WTC11 (cell line): ENCODE data around the gene ADPRS. TPM values are rescaled to one million over a fixed set of nuclear protein-coding genes. Genes with fewer than 3 reads are reported as not detected.

Source experiments
- ATAC-seq: fragments of 200-7000 bp; cut with Tn5 transposase; 2 replicates; pipeline ENCODE4 v1.10.0; 2021; ENCODE audit warnings: mild to moderate bottlenecking, moderate library complexity
- CTCF ChIA-PET: fragments of 300-600 bp; sonication (Branson Sonifier 250); formaldehyde crosslinking; loops from one replicate; lab custom pipeline; 2021; ENCODE audit warnings: antibody characterized with exemption; lab: Charles Lee
- POLR2A ChIA-PET: fragments of 350-600 bp; sonication (Branson Sonifier 250); formaldehyde crosslinking; loops from one replicate; lab custom pipeline; 2021; ENCODE audit warnings: antibody characterized with exemption; lab: Charles Lee
- DNase-seq: peaks from one replicate; pipeline ENCODE4 v3.0.0; 2021; ENCODE audit warnings: low spot score
- H3K27ac Mint-ChIP-seq: 2 replicates; pipeline ENCODE4 v1.8.0; 2021; ENCODE audit warnings: mixed read lengths
- H3K27me3 Mint-ChIP-seq: 2 replicates; pipeline ENCODE4 v1.8.0; 2021; ENCODE audit warnings: low read depth, mild to moderate bottlenecking, moderate library complexity, mixed read lengths
- H3K36me3 Mint-ChIP-seq: 2 replicates; pipeline ENCODE4 v1.8.0; 2021; ENCODE audit warnings: mixed read lengths
- H3K4me1 Mint-ChIP-seq: 2 replicates; pipeline ENCODE4 v1.8.0; 2022; ENCODE audit warnings: mixed read lengths
- H3K4me3 Mint-ChIP-seq: 2 replicates; pipeline ENCODE4 v1.8.0; 2021; ENCODE audit warnings: mild to moderate bottlenecking, moderate library complexity, mixed read lengths
- H3K9me3 Mint-ChIP-seq: 2 replicates; pipeline ENCODE4 v1.8.0; 2021; ENCODE audit warnings: mixed read lengths
- ATF1 ChIP-seq: sonication (generic); formaldehyde crosslinking; IDR thresholded peaks from 2 replicates; pipeline ENCODE4 v1.8.1; 2023; ENCODE audit warnings: mild to moderate bottlenecking, moderate library complexity, missing genetic modification reagents
- EMX1 ChIP-seq: fragments of 250-450 bp; sonication (Bioruptor Pico); IDR thresholded peaks from 2 replicates; pipeline ENCODE4 v1.8.0; 2021; ENCODE audit warnings: mild to moderate bottlenecking
- GABPB1 ChIP-seq: sonication (generic); formaldehyde crosslinking; IDR thresholded peaks from 2 replicates; pipeline ENCODE4 v1.8.1; 2023; ENCODE audit warnings: mild to moderate bottlenecking, missing genetic modification reagents
- KAT7 ChIP-seq: sonication (generic); formaldehyde crosslinking; IDR thresholded peaks from 2 replicates; pipeline ENCODE4 v1.8.1; 2023; ENCODE audit warnings: missing genetic modification reagents, mild to moderate bottlenecking, borderline replicate concordance
- NFE2L1 ChIP-seq: sonication (generic); formaldehyde crosslinking; IDR thresholded peaks from 2 replicates; pipeline ENCODE4 v1.8.1; 2023; ENCODE audit warnings: missing genetic modification reagents
- NR2C2 ChIP-seq: sonication (generic); formaldehyde crosslinking; IDR thresholded peaks from 2 replicates; pipeline ENCODE4 v1.8.0; 2022; ENCODE audit warnings: mild to moderate bottlenecking, missing genetic modification reagents
- NR3C1 ChIP-seq: sonication (generic); formaldehyde crosslinking; conservative IDR thresholded peaks from 2 replicates; pipeline ENCODE4 v1.8.1; 2023; ENCODE audit warnings: low read depth, mild to moderate bottlenecking, missing genetic modification reagents
- OVOL2 ChIP-seq: fragments of 250-450 bp; sonication (Bioruptor Pico); IDR thresholded peaks from 2 replicates; pipeline ENCODE4 v1.9.0; 2021; ENCODE audit warnings: mild to moderate bottlenecking, borderline replicate concordance
- RORB ChIP-seq: fragments of 250-450 bp; sonication (Bioruptor Pico); IDR thresholded peaks from 2 replicates; pipeline ENCODE4 v1.9.0; 2021; ENCODE audit warnings: mild to moderate bottlenecking
- ZNF138 ChIP-seq: sonication (generic); formaldehyde crosslinking; conservative IDR thresholded peaks from 2 replicates; pipeline ENCODE4 v1.8.1; 2022; ENCODE audit warnings: mild to moderate bottlenecking, moderate library complexity, missing genetic modification reagents
- total RNA-seq: library from RNA; stranded (reverse); gene quantifications from 3 replicates; pipeline ENCODE4 v1.2.3, GENCODE V29; 2021
- TF ChIP-seq, protein P1 (sequence below): sonication (generic); formaldehyde crosslinking; IDR thresholded peaks from 2 replicates; pipeline ENCODE4 v1.8.1; 2022; ENCODE audit warnings: missing genetic modification reagents, borderline replicate concordance
- TF ChIP-seq, protein P2 (sequence below): fragments of 250-450 bp; sonication (Bioruptor Pico); IDR thresholded peaks from 2 replicates; pipeline ENCODE4 v1.8.0; 2021; ENCODE audit warnings: mild to moderate bottlenecking
- TF ChIP-seq, protein P3 (sequence below): sonication (generic); formaldehyde crosslinking; conservative IDR thresholded peaks from 2 replicates; pipeline ENCODE4 v1.8.1; 2023; ENCODE audit warnings: mild to moderate bottlenecking, low read depth, missing genetic modification reagents, moderate library complexity
- TF ChIP-seq, protein P4 (sequence below): fragments of 250-450 bp; sonication (Bioruptor Pico); IDR thresholded peaks from 2 replicates; pipeline ENCODE4 v1.9.0; 2021; ENCODE audit warnings: mild to moderate bottlenecking
- TF ChIP-seq, protein P5 (sequence below): sonication (generic); formaldehyde crosslinking; IDR thresholded peaks from 2 replicates; pipeline ENCODE4 v1.8.0; 2022; ENCODE audit warnings: mild to moderate bottlenecking, missing genetic modification reagents
- TF ChIP-seq, protein P6 (sequence below): sonication (generic); formaldehyde crosslinking; IDR thresholded peaks from 2 replicates; pipeline ENCODE4 v1.8.1; 2022; ENCODE audit warnings: low read depth, mild to moderate bottlenecking, moderate library complexity, missing genetic modification reagents, borderline replicate concordance
- TF ChIP-seq, protein P7 (sequence below): sonication (generic); formaldehyde crosslinking; IDR thresholded peaks from 2 replicates; pipeline ENCODE4 v1.8.1; 2023; ENCODE audit warnings: mild to moderate bottlenecking, missing genetic modification reagents
- TF ChIP-seq, protein P8 (sequence below): sonication (generic); formaldehyde crosslinking; IDR thresholded peaks from 2 replicates; pipeline ENCODE4 v1.8.1; 2023; ENCODE audit warnings: mild to moderate bottlenecking, missing genetic modification reagents

Gene ADPRS
- total RNA-seq, 1 experiment from 2014 or later = 32.7 TPM

DNA sequence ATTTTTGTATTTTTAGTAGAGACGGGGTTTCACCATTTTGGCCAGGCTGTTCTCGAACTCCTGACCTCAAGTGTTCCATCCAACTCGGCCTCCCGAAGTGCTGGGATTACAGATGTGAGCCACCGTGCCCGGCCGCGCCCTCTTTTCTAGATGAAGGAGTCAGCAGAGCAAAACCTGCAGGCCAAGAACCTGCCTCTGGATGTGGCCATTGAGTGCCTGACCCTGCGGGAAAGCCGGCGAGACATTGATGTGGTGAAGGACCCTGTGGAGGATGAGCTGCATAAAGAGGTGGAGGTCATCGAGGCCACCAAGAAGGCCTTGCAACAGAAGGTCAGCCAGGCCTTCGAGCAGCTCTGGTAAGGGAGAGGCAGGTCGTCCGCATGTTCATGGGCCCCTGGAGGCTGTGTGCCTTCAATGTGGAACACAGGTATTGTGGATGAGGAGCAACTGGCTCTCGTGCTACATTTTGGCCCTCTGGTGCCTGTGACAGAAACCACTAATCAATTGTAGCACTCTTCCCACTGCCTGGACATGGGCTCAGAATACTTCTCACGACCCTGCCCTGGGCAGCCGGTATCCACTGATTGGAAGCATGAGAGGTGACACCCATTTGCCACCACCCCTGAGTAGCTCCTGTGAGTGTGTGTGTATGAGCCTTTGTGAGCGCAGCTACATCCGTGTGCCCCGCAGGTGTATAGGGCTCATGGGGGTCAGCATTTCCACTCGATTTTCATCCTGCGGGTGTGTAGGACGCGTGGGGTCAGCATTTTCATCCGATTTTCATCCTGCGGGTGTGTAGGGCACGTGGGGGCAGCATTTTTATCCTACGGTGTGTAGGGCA, 2.8 kb upstream of the ADPRS start:
- peaks cover 2% of the 10 kb centered on the region for H3K27me3 Mint-ChIP-seq
- peaks cover 2% of the 10 kb centered on the region for H3K36me3 Mint-ChIP-seq
- H3K27ac Mint-ChIP-seq = no peak overlapping the region
- ChIA-PET POLR2A (no interaction called here), CTCF (interaction anchor here (1.0 to 2.3 kb wide), 5 partner anchors 11 to 214 kb away, joined by 3 to 12 read pairs (median 4); no protein-coding TSS in a partner anchor)
- no peaks in the 10 kb centered on the region for H3K9me3 Mint-ChIP-seq
- ATAC-seq (no peak), DNase-seq (peak; percentile 12)
- no peak overlapping the region for H3K4me3 Mint-ChIP-seq
- no peak for TF ChIP-seq EMX1 (CRISPR knock-in tag)
- TF ChIP-seq, protein P1, sequence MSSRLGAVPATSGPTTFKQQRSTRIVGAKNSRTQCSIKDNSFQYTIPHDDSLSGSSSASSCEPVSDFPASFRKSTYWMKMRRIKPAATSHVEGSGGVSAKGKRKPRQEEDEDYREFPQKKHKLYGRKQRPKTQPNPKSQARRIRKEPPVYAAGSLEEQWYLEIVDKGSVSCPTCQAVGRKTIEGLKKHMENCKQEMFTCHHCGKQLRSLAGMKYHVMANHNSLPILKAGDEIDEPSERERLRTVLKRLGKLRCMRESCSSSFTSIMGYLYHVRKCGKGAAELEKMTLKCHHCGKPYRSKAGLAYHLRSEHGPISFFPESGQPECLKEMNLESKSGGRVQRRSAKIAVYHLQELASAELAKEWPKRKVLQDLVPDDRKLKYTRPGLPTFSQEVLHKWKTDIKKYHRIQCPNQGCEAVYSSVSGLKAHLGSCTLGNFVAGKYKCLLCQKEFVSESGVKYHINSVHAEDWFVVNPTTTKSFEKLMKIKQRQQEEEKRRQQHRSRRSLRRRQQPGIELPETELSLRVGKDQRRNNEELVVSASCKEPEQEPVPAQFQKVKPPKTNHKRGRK (CRISPR knock-in tag) = no peak
- TF ChIP-seq, protein P2, sequence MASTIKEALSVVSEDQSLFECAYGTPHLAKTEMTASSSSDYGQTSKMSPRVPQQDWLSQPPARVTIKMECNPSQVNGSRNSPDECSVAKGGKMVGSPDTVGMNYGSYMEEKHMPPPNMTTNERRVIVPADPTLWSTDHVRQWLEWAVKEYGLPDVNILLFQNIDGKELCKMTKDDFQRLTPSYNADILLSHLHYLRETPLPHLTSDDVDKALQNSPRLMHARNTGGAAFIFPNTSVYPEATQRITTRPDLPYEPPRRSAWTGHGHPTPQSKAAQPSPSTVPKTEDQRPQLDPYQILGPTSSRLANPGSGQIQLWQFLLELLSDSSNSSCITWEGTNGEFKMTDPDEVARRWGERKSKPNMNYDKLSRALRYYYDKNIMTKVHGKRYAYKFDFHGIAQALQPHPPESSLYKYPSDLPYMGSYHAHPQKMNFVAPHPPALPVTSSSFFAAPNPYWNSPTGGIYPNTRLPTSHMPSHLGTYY (CRISPR knock-in tag) = no peak
- TF ChIP-seq ATF1 (CRISPR knock-in tag) = no peak
- no peak for TF ChIP-seq KAT7 (CRISPR knock-in tag)
- TF ChIP-seq, protein P3, sequence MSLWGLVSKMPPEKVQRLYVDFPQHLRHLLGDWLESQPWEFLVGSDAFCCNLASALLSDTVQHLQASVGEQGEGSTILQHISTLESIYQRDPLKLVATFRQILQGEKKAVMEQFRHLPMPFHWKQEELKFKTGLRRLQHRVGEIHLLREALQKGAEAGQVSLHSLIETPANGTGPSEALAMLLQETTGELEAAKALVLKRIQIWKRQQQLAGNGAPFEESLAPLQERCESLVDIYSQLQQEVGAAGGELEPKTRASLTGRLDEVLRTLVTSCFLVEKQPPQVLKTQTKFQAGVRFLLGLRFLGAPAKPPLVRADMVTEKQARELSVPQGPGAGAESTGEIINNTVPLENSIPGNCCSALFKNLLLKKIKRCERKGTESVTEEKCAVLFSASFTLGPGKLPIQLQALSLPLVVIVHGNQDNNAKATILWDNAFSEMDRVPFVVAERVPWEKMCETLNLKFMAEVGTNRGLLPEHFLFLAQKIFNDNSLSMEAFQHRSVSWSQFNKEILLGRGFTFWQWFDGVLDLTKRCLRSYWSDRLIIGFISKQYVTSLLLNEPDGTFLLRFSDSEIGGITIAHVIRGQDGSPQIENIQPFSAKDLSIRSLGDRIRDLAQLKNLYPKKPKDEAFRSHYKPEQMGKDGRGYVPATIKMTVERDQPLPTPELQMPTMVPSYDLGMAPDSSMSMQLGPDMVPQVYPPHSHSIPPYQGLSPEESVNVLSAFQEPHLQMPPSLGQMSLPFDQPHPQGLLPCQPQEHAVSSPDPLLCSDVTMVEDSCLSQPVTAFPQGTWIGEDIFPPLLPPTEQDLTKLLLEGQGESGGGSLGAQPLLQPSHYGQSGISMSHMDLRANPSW = no peak
- TF ChIP-seq NR2C2 (CRISPR knock-in tag) = no peak
- TF ChIP-seq NFE2L1 (CRISPR knock-in tag) = no peak
- TF ChIP-seq, protein P4, sequence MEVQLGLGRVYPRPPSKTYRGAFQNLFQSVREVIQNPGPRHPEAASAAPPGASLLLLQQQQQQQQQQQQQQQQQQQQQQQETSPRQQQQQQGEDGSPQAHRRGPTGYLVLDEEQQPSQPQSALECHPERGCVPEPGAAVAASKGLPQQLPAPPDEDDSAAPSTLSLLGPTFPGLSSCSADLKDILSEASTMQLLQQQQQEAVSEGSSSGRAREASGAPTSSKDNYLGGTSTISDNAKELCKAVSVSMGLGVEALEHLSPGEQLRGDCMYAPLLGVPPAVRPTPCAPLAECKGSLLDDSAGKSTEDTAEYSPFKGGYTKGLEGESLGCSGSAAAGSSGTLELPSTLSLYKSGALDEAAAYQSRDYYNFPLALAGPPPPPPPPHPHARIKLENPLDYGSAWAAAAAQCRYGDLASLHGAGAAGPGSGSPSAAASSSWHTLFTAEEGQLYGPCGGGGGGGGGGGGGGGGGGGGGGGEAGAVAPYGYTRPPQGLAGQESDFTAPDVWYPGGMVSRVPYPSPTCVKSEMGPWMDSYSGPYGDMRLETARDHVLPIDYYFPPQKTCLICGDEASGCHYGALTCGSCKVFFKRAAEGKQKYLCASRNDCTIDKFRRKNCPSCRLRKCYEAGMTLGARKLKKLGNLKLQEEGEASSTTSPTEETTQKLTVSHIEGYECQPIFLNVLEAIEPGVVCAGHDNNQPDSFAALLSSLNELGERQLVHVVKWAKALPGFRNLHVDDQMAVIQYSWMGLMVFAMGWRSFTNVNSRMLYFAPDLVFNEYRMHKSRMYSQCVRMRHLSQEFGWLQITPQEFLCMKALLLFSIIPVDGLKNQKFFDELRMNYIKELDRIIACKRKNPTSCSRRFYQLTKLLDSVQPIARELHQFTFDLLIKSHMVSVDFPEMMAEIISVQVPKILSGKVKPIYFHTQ (CRISPR knock-in tag) = no peak
- TF ChIP-seq NR3C1 (CRISPR knock-in tag) = no peak
- no peak for TF ChIP-seq OVOL2 (CRISPR knock-in tag)
- TF ChIP-seq, protein P5, sequence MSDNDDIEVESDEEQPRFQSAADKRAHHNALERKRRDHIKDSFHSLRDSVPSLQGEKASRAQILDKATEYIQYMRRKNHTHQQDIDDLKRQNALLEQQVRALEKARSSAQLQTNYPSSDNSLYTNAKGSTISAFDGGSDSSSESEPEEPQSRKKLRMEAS = no peak
- peaks cover 19% of the 10 kb centered on the region for H3K4me1 Mint-ChIP-seq

DNA sequence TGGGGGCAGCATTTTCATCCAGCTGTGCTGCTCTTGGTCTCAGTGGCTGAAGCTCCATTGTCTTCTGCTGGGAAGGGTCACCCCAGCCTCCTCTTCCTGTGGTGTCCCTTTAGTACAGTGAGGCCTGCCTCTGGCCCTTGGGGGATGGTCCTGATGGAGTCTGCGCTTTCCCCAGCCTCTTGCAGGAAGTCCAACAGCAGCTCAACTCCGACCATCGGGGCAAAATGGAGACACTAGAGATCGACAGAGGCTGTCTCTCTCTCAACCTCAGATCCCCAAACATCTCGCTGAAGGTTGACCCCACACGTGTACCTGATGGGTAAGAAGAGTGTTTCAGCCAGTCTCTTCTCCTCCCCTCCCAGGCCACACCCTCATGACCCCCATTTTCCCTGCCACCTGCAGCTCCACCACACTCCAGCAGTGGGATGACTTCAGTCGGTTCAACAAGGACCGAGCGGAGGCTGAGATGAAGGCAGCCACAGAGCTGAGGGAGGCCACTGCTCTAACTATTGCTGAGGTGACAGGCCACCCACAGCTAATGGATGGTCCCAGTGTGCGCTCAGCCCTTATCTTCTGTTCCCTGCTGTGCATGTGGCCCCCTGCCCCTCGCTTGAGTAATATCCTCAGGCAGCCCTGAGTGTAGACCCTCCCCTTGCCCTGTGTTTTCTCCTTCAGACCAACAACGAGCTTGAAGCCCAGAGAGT, 2.0 kb upstream of the ADPRS start:
- Mint-ChIP-seq H3K9me3 (no peaks in the 10 kb centered on the region), H3K27ac (no peak overlapping the region), H3K27me3 (peaks cover 2% of the 10 kb centered on the region), H3K36me3 (peaks cover 5% of the 10 kb centered on the region), H3K4me3 (no peak overlapping the region), H3K4me1 (peaks cover 19% of the 10 kb centered on the region)
- ChIA-PET CTCF (interaction anchor here (0.5 to 2.3 kb wide), 8 partner anchors 10 to 359 kb away, joined by 3 to 12 read pairs (median 4); no protein-coding TSS in a partner anchor), POLR2A (no interaction called here)
- DNase-seq (peak; percentile 11), ATAC-seq (no peak)
- TF ChIP-seq GABPB1 (CRISPR knock-in tag) = no peak
- TF ChIP-seq ZNF138 (CRISPR knock-in tag) = no peak
- TF ChIP-seq, protein P5 = no peak
- TF ChIP-seq, protein P6, sequence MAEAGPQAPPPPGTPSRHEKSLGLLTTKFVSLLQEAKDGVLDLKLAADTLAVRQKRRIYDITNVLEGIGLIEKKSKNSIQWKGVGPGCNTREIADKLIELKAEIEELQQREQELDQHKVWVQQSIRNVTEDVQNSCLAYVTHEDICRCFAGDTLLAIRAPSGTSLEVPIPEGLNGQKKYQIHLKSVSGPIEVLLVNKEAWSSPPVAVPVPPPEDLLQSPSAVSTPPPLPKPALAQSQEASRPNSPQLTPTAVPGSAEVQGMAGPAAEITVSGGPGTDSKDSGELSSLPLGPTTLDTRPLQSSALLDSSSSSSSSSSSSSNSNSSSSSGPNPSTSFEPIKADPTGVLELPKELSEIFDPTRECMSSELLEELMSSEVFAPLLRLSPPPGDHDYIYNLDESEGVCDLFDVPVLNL (CRISPR knock-in tag) = no peak
- TF ChIP-seq, protein P7, sequence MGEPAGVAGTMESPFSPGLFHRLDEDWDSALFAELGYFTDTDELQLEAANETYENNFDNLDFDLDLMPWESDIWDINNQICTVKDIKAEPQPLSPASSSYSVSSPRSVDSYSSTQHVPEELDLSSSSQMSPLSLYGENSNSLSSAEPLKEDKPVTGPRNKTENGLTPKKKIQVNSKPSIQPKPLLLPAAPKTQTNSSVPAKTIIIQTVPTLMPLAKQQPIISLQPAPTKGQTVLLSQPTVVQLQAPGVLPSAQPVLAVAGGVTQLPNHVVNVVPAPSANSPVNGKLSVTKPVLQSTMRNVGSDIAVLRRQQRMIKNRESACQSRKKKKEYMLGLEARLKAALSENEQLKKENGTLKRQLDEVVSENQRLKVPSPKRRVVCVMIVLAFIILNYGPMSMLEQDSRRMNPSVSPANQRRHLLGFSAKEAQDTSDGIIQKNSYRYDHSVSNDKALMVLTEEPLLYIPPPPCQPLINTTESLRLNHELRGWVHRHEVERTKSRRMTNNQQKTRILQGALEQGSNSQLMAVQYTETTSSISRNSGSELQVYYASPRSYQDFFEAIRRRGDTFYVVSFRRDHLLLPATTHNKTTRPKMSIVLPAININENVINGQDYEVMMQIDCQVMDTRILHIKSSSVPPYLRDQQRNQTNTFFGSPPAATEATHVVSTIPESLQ (CRISPR knock-in tag) = no peak
- TF ChIP-seq RORB (CRISPR knock-in tag) = no peak
- TF ChIP-seq, protein P8, sequence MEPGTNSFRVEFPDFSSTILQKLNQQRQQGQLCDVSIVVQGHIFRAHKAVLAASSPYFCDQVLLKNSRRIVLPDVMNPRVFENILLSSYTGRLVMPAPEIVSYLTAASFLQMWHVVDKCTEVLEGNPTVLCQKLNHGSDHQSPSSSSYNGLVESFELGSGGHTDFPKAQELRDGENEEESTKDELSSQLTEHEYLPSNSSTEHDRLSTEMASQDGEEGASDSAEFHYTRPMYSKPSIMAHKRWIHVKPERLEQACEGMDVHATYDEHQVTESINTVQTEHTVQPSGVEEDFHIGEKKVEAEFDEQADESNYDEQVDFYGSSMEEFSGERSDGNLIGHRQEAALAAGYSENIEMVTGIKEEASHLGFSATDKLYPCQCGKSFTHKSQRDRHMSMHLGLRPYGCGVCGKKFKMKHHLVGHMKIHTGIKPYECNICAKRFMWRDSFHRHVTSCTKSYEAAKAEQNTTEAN (CRISPR knock-in tag) = no peak
